OCI-LY1 (cell line): Measurements from ENCODE around the gene TEDC2.

Experiments
- CTCF ChIP-seq: fragments of 200-600 bp; sonication (generic), shearing (Covaris generic); IDR thresholded peaks from 2 replicates; pipeline ENCODE4 v1.5.1; 2017; ENCODE audit warnings: mild to moderate bottlenecking, antibody characterized with exemption, low read length, moderate library complexity, mixed read lengths
- EZH2 ChIP-seq: fragments of 200-600 bp; sonication (generic), shearing (Covaris generic); IDR thresholded peaks from 2 replicates; pipeline ENCODE4 v1.8.0; 2017; ENCODE audit warnings: borderline replicate concordance, mixed run types, mild to moderate bottlenecking, antibody characterized with exemption, low read length, moderate library complexity, mixed read lengths

- TF ChIP-seq CTCF (no peak), EZH2 (no peak)
These were observed 22.7 kb upstream of the TEDC2 start for GRCh38 chr16:2437032-2437790.
